HG02763 (cell line): ENCODE measurements around the gene DARS1.
"Not testable (repeated sequence)": the region's sequence is repeated elsewhere in the genome, so short reads cannot be mapped to it uniquely, and the experiment has no call there.

ENCODE experiments used
- ATAC-seq: cut with Tn5 transposase; IDR thresholded peaks from one replicate; pipeline ENCODE4 v1.9.1; 2021; ENCODE audit warnings: mild to moderate bottlenecking, moderate library complexity; ENCODE audit not compliant: unreplicated experiment

DARS1 gene

DNA sequence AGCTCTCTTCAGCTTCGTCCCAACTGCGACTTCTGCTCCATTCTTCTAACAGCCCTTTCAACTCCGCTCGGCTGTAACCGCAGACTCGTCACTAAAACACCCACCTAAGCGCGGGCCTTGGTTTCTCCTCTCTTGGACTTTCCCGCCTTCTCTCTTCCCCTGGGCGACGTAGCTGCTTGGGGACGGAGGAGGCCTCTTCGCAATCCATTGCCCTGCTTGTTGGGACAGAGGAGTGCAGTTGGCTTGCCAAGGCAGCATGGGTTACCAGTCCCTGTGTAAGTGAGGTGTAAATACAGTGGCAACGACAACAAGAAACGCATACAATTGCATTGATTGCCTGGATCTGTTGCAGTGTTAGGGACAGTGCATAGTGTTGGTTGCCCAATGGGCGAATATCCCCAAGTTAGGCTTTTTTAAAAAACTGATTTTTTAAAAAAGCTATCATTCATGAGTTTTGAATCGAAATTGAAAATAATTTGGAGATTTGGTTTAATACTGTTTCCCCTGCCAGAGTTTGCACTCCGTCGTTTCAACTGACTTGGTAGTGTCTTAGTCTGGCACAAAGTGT, 484 bp upstream of the DARS1 start:
- ATAC-seq, result peak; percentile 32

DNA sequence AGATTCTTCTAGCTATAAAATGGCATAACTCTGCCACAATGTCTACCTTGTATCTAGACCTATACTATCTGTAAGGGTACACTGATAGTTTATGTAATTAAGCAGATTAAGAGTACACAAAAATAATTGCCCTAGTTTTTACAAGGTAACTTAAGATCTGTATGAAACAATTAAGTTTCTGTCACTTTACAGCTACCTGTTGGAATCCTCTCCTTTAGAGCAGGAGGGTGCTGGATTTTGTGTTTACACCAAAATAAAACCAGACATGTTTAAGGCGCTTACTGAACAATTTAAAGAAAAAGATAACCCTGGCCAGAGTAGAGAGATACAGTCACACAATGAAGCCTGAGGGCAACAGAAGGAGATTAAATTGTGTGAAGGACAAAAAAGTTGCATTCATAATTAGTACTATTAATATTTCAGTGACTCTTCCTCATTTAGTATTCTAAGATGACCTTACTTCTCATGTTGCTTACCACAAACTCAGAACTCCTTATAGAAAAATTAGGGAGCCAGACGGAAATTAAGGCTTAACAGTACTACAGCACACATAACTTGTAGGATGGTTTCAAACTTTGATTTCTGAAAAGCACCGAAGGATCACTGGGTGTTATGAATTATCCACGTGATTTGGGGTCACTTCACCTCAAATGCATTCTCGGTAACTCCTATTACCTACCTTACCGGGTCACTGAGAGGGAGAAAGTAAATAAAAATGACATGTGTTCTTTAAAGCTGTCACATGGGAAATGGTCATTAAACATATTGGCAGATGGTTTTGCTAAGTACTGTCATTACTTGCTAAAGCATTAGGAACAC, 1.0 kb downstream of the DARS1 start:
- no peak for ATAC-seq

DNA sequence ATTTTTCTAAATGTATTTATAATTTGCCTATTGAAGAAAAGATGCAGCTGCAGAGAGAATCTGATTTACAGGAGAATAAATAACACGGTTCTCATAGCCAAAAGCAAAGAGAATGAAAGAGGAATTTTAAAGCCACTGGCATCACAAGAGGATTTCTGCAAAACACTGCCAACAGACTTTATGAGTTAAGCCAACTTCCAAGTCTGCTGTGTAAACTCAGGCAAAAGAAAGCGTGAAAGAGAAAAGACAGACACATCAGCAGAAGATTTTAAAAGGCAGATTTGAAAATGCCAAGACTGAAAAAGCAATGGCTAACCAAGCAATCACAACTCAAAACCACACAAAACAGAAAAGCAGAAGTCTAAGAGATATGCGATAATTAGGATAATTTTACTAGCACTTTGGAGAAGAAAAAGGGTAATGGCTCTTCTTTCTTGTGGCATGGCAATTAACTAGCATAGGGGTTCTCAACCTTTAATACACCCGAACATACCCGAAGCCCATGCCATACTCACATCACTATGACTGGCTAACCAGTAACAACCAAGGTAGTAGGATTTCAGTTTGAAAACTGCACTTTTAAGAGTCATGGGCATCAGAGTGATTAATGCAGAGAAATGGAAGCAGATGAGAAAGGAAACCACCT, 4.9 kb downstream of the DARS1 start:
- ATAC-seq, result no peak

DNA sequence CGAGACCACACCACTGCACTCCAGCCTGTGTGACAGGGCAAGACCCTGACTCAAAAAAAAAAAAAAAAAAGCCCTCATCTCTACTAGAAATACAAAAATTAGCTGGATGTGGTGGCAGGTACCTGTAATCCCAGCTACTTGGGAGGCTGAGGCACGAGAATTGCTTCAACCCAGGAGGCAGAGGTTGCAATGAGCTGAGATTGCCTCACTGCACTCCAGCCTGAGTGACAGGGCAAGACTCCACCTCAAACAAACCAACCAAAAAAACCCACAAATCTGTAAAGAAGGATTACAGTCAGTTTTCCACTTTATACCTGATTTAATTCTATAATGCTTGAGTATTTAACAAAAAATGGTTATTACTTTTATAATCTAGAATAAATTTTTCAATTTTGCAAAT, 9.7 kb downstream of the DARS1 start:
- no peak for ATAC-seq

- ATAC-seq, result no peak
Observed at GRCh38 chr2:135974036-135974435, 11.4 kb downstream of the DARS1 start.

DNA sequence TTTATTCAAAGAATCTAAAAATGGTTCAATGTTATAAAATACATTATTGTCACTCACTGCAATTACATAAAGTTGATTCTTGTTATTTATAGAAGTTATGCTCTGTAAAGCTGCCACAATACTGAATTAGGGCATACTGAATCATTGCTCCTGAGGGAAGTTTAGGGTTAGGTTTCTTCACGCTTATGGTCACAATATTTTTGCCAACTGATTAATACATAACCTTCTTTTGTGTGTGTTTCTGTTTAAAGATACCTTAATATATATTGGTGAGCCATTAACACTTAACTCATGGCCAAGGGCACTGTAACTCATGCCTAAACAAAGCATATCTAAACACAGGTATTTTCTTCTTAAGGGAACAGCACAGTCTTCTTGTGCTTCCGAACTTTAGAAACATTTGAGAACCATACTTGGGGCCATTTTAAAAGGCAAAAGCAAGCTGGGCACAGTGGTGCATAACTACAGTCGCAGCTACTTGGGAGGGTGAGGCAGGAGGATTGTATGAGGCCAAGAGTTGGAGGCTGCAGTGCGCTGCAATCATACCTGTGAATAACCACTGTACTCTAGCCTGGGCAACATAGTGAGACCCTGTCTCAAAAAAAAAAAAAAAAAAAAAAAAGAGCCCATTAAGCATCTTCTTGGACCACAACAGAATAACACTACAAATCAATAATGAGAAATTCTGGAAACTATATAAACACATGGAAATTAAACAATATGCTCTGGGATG, 15.6 kb downstream of the DARS1 start:
- ATAC-seq, result no peak

- ATAC-seq, result no peak
Observed at GRCh38 chr2:135965756-135966155, 19.7 kb downstream of the DARS1 start.

DNA sequence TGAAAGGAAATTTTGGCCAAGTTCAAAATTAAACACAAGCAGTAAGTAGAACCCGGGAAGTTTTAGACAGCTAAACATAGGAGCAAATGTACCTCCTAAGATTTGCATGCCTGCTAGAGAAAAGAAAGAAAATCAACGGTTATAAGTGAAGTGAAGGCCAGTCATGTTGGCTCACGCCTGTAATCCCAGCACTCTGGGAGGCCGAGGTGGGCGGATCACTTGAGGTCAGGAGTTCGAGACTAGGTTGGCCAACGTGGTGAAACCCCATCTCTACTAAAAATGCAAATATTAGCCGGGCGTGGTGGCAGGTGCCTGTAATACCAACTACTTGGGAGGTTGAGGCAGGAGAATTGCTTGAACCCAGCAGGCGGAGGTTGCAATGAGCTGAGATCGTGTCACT, 21.0 kb downstream of the DARS1 start:
- not testable (repeated sequence) for ATAC-seq

- ATAC-seq, result no peak
Observed at GRCh38 chr2:135963841-135964240, 21.6 kb downstream of the DARS1 start.

- ATAC-seq, result peak; percentile 44
Observed at GRCh38 chr2:135962366-135963123, 22.9 kb downstream of the DARS1 start.

- ATAC-seq, result no peak
Observed at GRCh38 chr2:135960656-135961551, 24.5 kb downstream of the DARS1 start.

GRCh38 chr2:135960150-135960549, 25.3 kb downstream of the DARS1 start:
- no peak for ATAC-seq

DNA sequence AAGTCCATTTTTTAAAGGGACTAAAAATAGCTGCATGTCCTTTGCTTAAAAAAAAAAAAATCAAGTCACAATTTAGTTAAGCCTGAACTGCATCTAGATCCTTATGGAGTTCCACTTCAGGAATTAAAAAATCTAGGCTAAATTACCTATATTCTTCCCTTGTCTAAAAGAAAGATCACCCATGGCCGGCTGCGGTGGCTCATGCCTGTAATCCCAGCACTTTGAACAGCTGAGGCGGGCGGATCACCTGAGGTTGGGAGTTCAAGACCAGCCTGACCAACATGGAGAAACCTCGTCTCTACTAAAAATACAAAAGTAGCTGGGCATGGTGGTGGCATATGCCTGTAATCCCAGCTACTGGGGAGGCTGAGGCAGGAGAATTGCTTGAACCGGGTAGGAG, 26.5 kb downstream of the DARS1 start:
- not testable (repeated sequence) for ATAC-seq

GRCh38 chr2:135954020-135954601, 31.3 kb downstream of the DARS1 start:
- no peak for ATAC-seq

DNA sequence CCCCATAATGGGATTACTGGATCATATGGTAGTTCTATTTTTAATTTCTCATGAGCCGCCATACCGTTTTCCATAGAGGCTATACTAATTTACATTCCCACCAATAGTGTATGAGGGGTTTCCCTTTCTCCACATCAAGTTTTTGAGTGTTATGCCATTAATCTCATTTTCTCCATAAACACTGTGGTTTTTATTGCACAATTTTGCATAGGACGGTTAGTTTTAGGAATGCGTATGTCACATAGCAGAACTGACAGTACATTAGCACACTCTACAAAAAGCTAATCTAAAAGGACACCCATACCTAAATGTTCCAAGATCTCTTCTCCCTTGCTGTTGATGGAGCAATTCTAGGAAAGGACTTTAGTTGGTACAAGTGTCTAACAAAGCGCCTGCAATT, 32.5 kb downstream of the DARS1 start:
- ATAC-seq, result no peak

DNA sequence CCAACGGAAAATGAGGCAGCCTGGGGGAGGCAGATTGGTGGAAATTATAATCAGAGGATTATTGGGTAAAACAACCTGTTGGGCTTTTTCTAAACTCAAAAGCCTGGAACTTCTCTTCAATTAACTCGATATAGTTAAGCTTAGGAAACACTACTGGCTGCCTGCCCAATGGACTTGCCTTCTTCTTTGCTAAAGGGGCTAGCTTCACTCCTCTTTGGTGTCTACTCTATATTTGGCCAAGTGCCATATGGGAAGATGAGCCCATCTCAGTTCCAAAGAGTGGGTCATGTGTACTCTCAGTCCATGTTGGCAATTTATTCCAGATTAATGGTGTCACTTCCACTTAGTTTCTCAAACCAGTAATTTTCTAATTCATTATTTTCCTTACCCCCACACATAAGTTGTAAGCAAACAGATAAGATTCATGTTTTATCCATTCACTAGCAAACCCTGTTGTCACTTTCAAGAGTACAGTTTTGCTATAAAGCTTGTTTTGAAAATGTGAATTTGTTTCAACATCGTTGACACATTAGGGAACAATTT, 34.3 kb downstream of the DARS1 start:
- no peak for ATAC-seq

- ATAC-seq, result no peak
Observed at GRCh38 chr2:135949451-135950234, 35.8 kb downstream of the DARS1 start.

DNA sequence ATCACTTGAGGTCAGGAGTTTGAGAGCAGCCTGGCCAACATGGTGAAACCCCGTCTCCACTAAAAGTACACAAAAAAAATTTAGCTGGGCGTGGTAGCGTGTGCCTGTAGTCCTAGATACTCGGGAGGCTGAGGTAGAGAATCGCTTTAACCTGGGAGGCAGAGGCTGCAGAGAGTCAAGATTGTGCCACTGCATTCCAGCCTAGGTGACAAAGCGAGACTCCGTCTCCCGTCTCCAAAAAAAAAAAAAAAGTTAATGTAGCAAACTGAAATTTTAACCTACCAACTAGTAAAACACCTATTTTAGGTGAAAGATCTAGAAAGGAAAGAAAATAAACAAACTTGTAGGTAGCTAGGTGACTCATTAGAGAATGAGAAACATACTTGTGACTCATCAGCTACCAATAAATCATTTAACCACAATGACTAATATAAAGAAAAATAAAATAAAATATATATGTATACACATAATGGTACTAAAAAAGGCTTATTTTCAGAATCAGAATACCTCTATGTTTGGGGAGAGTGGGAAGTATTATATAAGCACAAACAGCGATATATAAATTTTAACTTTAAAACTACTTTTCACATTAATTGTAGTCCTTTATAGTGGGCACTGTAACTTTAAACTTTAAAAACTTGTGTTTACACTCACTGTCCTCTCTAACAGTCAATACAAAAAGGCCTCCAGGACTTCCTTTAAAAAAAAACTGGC, 36.6 kb downstream of the DARS1 start:
- peak; percentile 57 for ATAC-seq
